ENCODE results near the gene PLEKHB1.

Gene PLEKHB1

GRCh38 chr11:73623686-73624085 is 22.7 kb upstream of the PLEKHB1 start:
- H2BK5ac ChIP-seq (ENCODE audit: low read depth, low read length, poor library complexity) = no peak overlapping the region

GRCh38 chr11:73625696-73626318 is 20.6 kb upstream of the PLEKHB1 start:
- no peak overlapping the region for H3K4ac ChIP-seq (ENCODE audit: low read depth, low read length)
- no peak overlapping the region for H3K27ac ChIP-seq (ENCODE audit: low read depth, low read length)
- no peak overlapping the region for H2BK12ac ChIP-seq (ENCODE audit: low read length)
- H3K4me3 ChIP-seq (ENCODE audit: low read depth, low read length) = no peak overlapping the region
- no peaks in the 10 kb centered on the region for H3K79me1 ChIP-seq (ENCODE audit: low read length)
- WGBS (ENCODE audit: extremely low coverage, insufficient coverage, insufficient read length) = no CpG with 5 or more reads among the region's 19 CpGs
- no peak overlapping the region for H2AFZ ChIP-seq (ENCODE audit: insufficient read depth, low read length, poor library complexity)
- DNase-seq = peak; percentile 64 to 90
- no peaks in the 10 kb centered on the region for H3K9me3 ChIP-seq (ENCODE audit: insufficient read depth, low read depth, low read length)
- H4K12ac ChIP-seq (ENCODE audit: low read depth, low read length) = no peak overlapping the region
- H2AK5ac ChIP-seq (ENCODE audit: low read length) = no peak overlapping the region
- H3K9ac ChIP-seq (ENCODE audit: low read length) = no peak overlapping the region
- no peak overlapping the region for H3K14ac ChIP-seq (ENCODE audit: low read length)
- H3K27me3 ChIP-seq (ENCODE audit: insufficient read depth, low read length) = no peaks in the 10 kb centered on the region
- H4K91ac ChIP-seq (ENCODE audit: low read depth, low read length) = no peak overlapping the region
- no peaks in the 10 kb centered on the region for H3K4me1 ChIP-seq (ENCODE audit: control insufficient read depth in 1 of 2, insufficient read depth in 2 of 2, low read length in 2 of 2)
- no peak overlapping the region for H3K4me2 ChIP-seq (ENCODE audit: low read length)
- H3K23ac ChIP-seq (ENCODE audit: low read length) = no peak overlapping the region
- H3K18ac ChIP-seq (ENCODE audit: low read length) = no peak overlapping the region
- H3K79me2 ChIP-seq (ENCODE audit: control insufficient read depth, insufficient read depth, low read length, poor library complexity) = no peaks in the 10 kb centered on the region
- no peak overlapping the region for H2BK120ac ChIP-seq (ENCODE audit: insufficient read depth, low read length, poor library complexity)
- H3K36me3 ChIP-seq (ENCODE audit: control insufficient read depth in 1 of 2, insufficient read depth in 2 of 2, low read length in 2 of 2) = no peaks in the 10 kb centered on the region
- H2BK5ac ChIP-seq (ENCODE audit: low read depth, low read length, poor library complexity) = no peak overlapping the region
- H4K8ac ChIP-seq (ENCODE audit: low read depth, low read length) = no peak overlapping the region

More at GRCh38 chr11:73623686-73624085, 22.7 kb upstream of the PLEKHB1 start:
- H3K79me1 ChIP-seq (ENCODE audit: low read length) = no peaks in the 10 kb centered on the region
- H3K23ac ChIP-seq (ENCODE audit: low read length) = no peak overlapping the region
- H2AK5ac ChIP-seq (ENCODE audit: low read length) = no peak overlapping the region
- no peak overlapping the region for H3K14ac ChIP-seq (ENCODE audit: low read length)
- no peaks in the 10 kb centered on the region for H3K36me3 ChIP-seq (ENCODE audit: control insufficient read depth in 1 of 2, insufficient read depth in 2 of 2, low read length in 2 of 2)
- H3K4me2 ChIP-seq (ENCODE audit: low read length) = no peak overlapping the region
- H3K9me3 ChIP-seq (ENCODE audit: insufficient read depth, low read depth, low read length) = no peaks in the 10 kb centered on the region
- H3K27ac ChIP-seq (ENCODE audit: low read depth, low read length) = no peak overlapping the region
- no peaks in the 10 kb centered on the region for H3K79me2 ChIP-seq (ENCODE audit: control insufficient read depth, insufficient read depth, low read length, poor library complexity)
- peak in 1 of 2 donors; percentile 18 for DNase-seq
- no peaks in the 10 kb centered on the region for H3K27me3 ChIP-seq (ENCODE audit: insufficient read depth, low read length)
- no peak overlapping the region for H4K8ac ChIP-seq (ENCODE audit: low read depth, low read length)
- H2AFZ ChIP-seq (ENCODE audit: insufficient read depth, low read length, poor library complexity) = no peak overlapping the region
- H4K12ac ChIP-seq (ENCODE audit: low read depth, low read length) = no peak overlapping the region
- H3K4me1 ChIP-seq (ENCODE audit: control insufficient read depth in 1 of 2, insufficient read depth in 2 of 2, low read length in 2 of 2) = no peaks in the 10 kb centered on the region
- H2BK120ac ChIP-seq (ENCODE audit: insufficient read depth, low read length, poor library complexity) = no peak overlapping the region
- H3K4me3 ChIP-seq (ENCODE audit: low read depth, low read length) = no peak overlapping the region
- H3K4ac ChIP-seq (ENCODE audit: low read depth, low read length) = no peak overlapping the region
- no CpG with 5 or more reads among the region's 3 CpGs for WGBS (ENCODE audit: extremely low coverage, insufficient coverage, insufficient read length)
- H3K9ac ChIP-seq (ENCODE audit: low read length) = no peak overlapping the region
- no peak overlapping the region for H4K91ac ChIP-seq (ENCODE audit: low read depth, low read length)
- no peak overlapping the region for H3K18ac ChIP-seq (ENCODE audit: low read length)
- no peak overlapping the region for H2BK12ac ChIP-seq (ENCODE audit: low read length)

- H3K27ac ChIP-seq (ENCODE audit: low read depth, low read length) = no peak overlapping the region
- H3K36me3 ChIP-seq (ENCODE audit: control insufficient read depth in 1 of 2, insufficient read depth in 2 of 2, low read length in 2 of 2) = no peaks in the 10 kb centered on the region
- no peak overlapping the region for H3K14ac ChIP-seq (ENCODE audit: low read length)
- H4K12ac ChIP-seq (ENCODE audit: low read depth, low read length) = no peak overlapping the region
- no peak overlapping the region for H4K8ac ChIP-seq (ENCODE audit: low read depth, low read length)
- H2AK5ac ChIP-seq (ENCODE audit: low read length) = no peak overlapping the region
- no peak overlapping the region for H3K4me3 ChIP-seq (ENCODE audit: low read depth, low read length)
- no peak overlapping the region for H3K23ac ChIP-seq (ENCODE audit: low read length)
- H3K79me1 ChIP-seq (ENCODE audit: low read length) = no peaks in the 10 kb centered on the region
- no peak overlapping the region for H2BK5ac ChIP-seq (ENCODE audit: low read depth, low read length, poor library complexity)
- H3K79me2 ChIP-seq (ENCODE audit: control insufficient read depth, insufficient read depth, low read length, poor library complexity) = no peaks in the 10 kb centered on the region
- H2BK12ac ChIP-seq (ENCODE audit: low read length) = no peak overlapping the region
- H3K18ac ChIP-seq (ENCODE audit: low read length) = no peak overlapping the region
- H3K9ac ChIP-seq (ENCODE audit: low read length) = no peak overlapping the region
- no CpG with 5 or more reads among the region's 7 CpGs for WGBS (ENCODE audit: extremely low coverage, insufficient coverage, insufficient read length)
- no peak overlapping the region for H2AFZ ChIP-seq (ENCODE audit: insufficient read depth, low read length, poor library complexity)
- H3K27me3 ChIP-seq (ENCODE audit: insufficient read depth, low read length) = no peaks in the 10 kb centered on the region
- H3K4ac ChIP-seq (ENCODE audit: low read depth, low read length) = no peak overlapping the region
- no peak overlapping the region for H3K4me2 ChIP-seq (ENCODE audit: low read length)
- H3K9me3 ChIP-seq (ENCODE audit: insufficient read depth, low read depth, low read length) = no peaks in the 10 kb centered on the region
- H2BK120ac ChIP-seq (ENCODE audit: insufficient read depth, low read length, poor library complexity) = no peak overlapping the region
- H3K4me1 ChIP-seq (ENCODE audit: control insufficient read depth in 1 of 2, insufficient read depth in 2 of 2, low read length in 2 of 2) = no peaks in the 10 kb centered on the region
- DNase-seq = no peak
- H4K91ac ChIP-seq (ENCODE audit: low read depth, low read length) = no peak overlapping the region
Measured at GRCh38 chr11:73629907-73630306, 16.5 kb upstream of the PLEKHB1 start.

- H3K27ac ChIP-seq (ENCODE audit: low read depth, low read length) = no peak overlapping the region
- H3K23ac ChIP-seq (ENCODE audit: low read length) = no peak overlapping the region
- H3K18ac ChIP-seq (ENCODE audit: low read length) = no peak overlapping the region
- no peaks in the 10 kb centered on the region for H3K36me3 ChIP-seq (ENCODE audit: control insufficient read depth in 1 of 2, insufficient read depth in 2 of 2, low read length in 2 of 2)
- no peak overlapping the region for H2BK120ac ChIP-seq (ENCODE audit: insufficient read depth, low read length, poor library complexity)
- no peak overlapping the region for H2AFZ ChIP-seq (ENCODE audit: insufficient read depth, low read length, poor library complexity)
- H3K9ac ChIP-seq (ENCODE audit: low read length) = no peak overlapping the region
- H2AK5ac ChIP-seq (ENCODE audit: low read length) = no peak overlapping the region
- no peak for DNase-seq
- no peak overlapping the region for H4K12ac ChIP-seq (ENCODE audit: low read depth, low read length)
- H2BK12ac ChIP-seq (ENCODE audit: low read length) = no peak overlapping the region
- H3K4me2 ChIP-seq (ENCODE audit: low read length) = no peak overlapping the region
- no peak overlapping the region for H3K14ac ChIP-seq (ENCODE audit: low read length)
- no peak overlapping the region for H4K8ac ChIP-seq (ENCODE audit: low read depth, low read length)
- H3K4me1 ChIP-seq (ENCODE audit: control insufficient read depth in 1 of 2, insufficient read depth in 2 of 2, low read length in 2 of 2) = no peaks in the 10 kb centered on the region
- no peak overlapping the region for H4K91ac ChIP-seq (ENCODE audit: low read depth, low read length)
- no peak overlapping the region for H3K4me3 ChIP-seq (ENCODE audit: low read depth, low read length)
- no peaks in the 10 kb centered on the region for H3K9me3 ChIP-seq (ENCODE audit: insufficient read depth, low read depth, low read length)
- H3K4ac ChIP-seq (ENCODE audit: low read depth, low read length) = no peak overlapping the region
- no CpG with 5 or more reads among the region's 4 CpGs for WGBS (ENCODE audit: extremely low coverage, insufficient coverage, insufficient read length)
- no peaks in the 10 kb centered on the region for H3K79me1 ChIP-seq (ENCODE audit: low read length)
- no peaks in the 10 kb centered on the region for H3K27me3 ChIP-seq (ENCODE audit: insufficient read depth, low read length)
- H2BK5ac ChIP-seq (ENCODE audit: low read depth, low read length, poor library complexity) = no peak overlapping the region
- no peaks in the 10 kb centered on the region for H3K79me2 ChIP-seq (ENCODE audit: control insufficient read depth, insufficient read depth, low read length, poor library complexity)
Measured at GRCh38 chr11:73632996-73633395, 13.4 kb upstream of the PLEKHB1 start.
